Epithelial cell of proximal tubule (primary cell): Measurements from ENCODE around the gene IPP. TPM values are rescaled to one million over a fixed set of nuclear protein-coding genes. Genes with fewer than 3 reads are reported as not detected.

Experiments
- DNase-seq: peaks from one replicate; pipeline ENCODE4 v3.0.0-alpha.2; 2011; ENCODE audit warnings: low read depth
- H3K4me3 ChIP-seq: 2 replicates; pipeline ENCODE4 v1.5.1; 2011; ENCODE audit warnings: low read depth, mild to moderate bottlenecking, low read length
- CTCF ChIP-seq: conservative IDR thresholded peaks from 2 replicates; pipeline ENCODE4 v1.5.1; 2012; ENCODE audit warnings: low read depth, mild to moderate bottlenecking, low read length
- total RNA-seq: library from RNA; depleted of rRNA; stranded (reverse); fragments of >200 nt; gene quantifications from 2 replicates; pipeline ENCODE4 v1.2.3, GENCODE V29; 2015

IPP gene
- total RNA-seq, 1 donor from 2014 or later = 4.7 TPM

- DNase-seq = no peak
- no peak overlapping the region for H3K4me3 ChIP-seq
- no peak for TF ChIP-seq CTCF
Measured at GRCh38 chr1:45658171-45658570, 92.3 kb downstream of the IPP start.

DNA sequence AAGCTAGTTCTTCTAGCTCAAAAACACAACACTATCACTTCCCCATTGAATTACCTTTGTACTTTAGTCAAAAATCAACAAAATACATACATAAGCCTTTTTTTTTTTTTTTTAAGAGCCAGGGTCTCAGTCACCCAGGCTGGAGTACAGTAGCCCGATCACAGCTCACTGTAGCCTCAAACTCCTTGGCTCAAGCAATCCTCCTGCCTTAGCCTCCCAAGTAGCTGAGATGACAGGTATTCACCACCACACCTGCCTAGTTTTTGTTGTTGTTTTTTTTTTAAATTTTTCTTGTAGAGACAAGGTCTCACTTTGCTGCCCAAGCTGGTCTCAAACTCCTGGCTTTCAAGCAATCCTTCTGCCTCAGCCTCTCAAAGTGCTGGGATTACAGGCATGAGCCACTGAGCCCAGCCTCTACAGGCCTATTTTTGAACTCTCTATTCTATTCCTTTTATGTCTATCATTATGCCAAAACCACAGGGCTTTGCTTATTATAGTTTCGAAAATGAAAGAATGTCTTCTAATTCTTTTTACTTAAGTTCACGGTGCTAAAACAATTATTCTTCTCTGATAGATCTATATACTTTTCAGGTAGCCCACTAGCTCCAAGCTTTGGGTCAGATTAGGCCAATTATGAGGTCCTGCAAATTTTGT lies 93.8 kb downstream of the IPP start:
- DNase-seq = no peak
- H3K4me3 ChIP-seq = no peak overlapping the region
- no peak for TF ChIP-seq CTCF

GRCh38 chr1:45654540-45655280 lies 95.7 kb downstream of the IPP start:
- H3K4me3 ChIP-seq = no peak overlapping the region
- DNase-seq = no peak
- no peak for TF ChIP-seq CTCF

Other genes with a start within 250 kb of the IPP start
- 824 and 1,060 TPM in 2 replicates for gene PRDX1, start 228.8 kb downstream of the IPP start, total RNA-seq
- gene AKR1A1, start 199.8 kb downstream of the IPP start, total RNA-seq = 122 and 135 TPM in 2 replicates
- 109 and 163 TPM in 2 replicates for gene NASP, start 166.6 kb downstream of the IPP start, total RNA-seq
- 0.22 TPM in 1 of 2 replicates, not detected in the other for gene CCDC17, start 126.6 kb downstream of the IPP start, total RNA-seq
- 57.1 and 87.8 TPM in 2 replicates for gene GPBP1L1, start 64.1 kb downstream of the IPP start, total RNA-seq
- 43.8 and 54.5 TPM in 2 replicates for gene TMEM69, start 62.5 kb downstream of the IPP start, total RNA-seq
- 30.3 and 38.0 TPM in 2 replicates for gene MAST2, start 53.0 kb upstream of the IPP start, total RNA-seq